ENCODE results near the gene RHBG. TPM values are rescaled to one million over a fixed set of nuclear protein-coding genes. Genes with fewer than 3 reads are reported as not detected.
A peak's percentile ranks its signal among the peaks of the same experiment; 100 is the strongest.

Gene RHBG
- total RNA-seq, 1 experiment from 2014 or later: 1.5 TPM

GRCh38 chr1:156356875-156357534 is 12.0 kb upstream of the RHBG start:
- Histone ChIP-seq H3K18ac (ENCODE audit: insufficient read length, low read depth, low read length) (no peak overlapping the region), H3K4me2 (ENCODE audit: insufficient read depth, insufficient read length, low read length) (peak overlapping the region; percentile 57), H3K9me3 (ENCODE audit: control insufficient read depth, low read depth, low read length) (no peaks in the 10 kb centered on the region), H3K23ac (ENCODE audit: insufficient read length, low read depth, low read length) (no peak overlapping the region), H2AK5ac (ENCODE audit: insufficient read length, low read length) (no peak overlapping the region), H3K79me2 (ENCODE audit: insufficient read depth, low read length) (no peaks in the 10 kb centered on the region), H3K4ac (ENCODE audit: low read depth, low read length) (no peak overlapping the region), H3K23me2 (ENCODE audit: insufficient read length, low read depth, low read length, poor library complexity, severe bottlenecking) (no peaks in the 10 kb centered on the region), H4K20me1 (ENCODE audit: control insufficient read depth, insufficient read depth, insufficient read length) (no peaks in the 10 kb centered on the region), H3K4me1 (ENCODE audit: insufficient read depth, low read length) (no peaks in the 10 kb centered on the region), H4K91ac (ENCODE audit: insufficient read length, low read depth, low read length) (no peak overlapping the region), H4K5ac (ENCODE audit: insufficient read length, low read depth, low read length) (no peak overlapping the region), H3K14ac (ENCODE audit: insufficient read depth, low read length) (no peak overlapping the region), H4K8ac (replicated peaks; ENCODE audit: insufficient read length, low read depth, low read length) (no peak overlapping the region), H3K56ac (ENCODE audit: insufficient read length, low read depth, low read length) (no peak overlapping the region), H3K79me1 (ENCODE audit: insufficient read depth, low read depth, low read length, poor library complexity, severe bottlenecking) (no peaks in the 10 kb centered on the region), H2BK120ac (ENCODE audit: low read depth, low read length, poor library complexity, severe bottlenecking) (no peak overlapping the region), H2BK20ac (ENCODE audit: low read depth, low read length, poor library complexity, severe bottlenecking) (no peak overlapping the region), H3K9ac (ENCODE audit: extremely low read depth, insufficient read length, low read length) (no peak overlapping the region), H3K27me3 (ENCODE audit: insufficient read depth, low read length) (no peaks in the 10 kb centered on the region), H3K27ac (ENCODE audit: insufficient read length, low read depth, low read length) (no peak overlapping the region), H2BK5ac (ENCODE audit: insufficient read length, low read length) (no peak overlapping the region), H3T11ph (ENCODE audit: low read length) (no peak overlapping the region), H2BK15ac (ENCODE audit: low read depth, low read length) (no peak overlapping the region), H2AFZ (ENCODE audit: low read length) (no peak overlapping the region), H2BK12ac (ENCODE audit: insufficient read length, low read depth, low read length) (no peak overlapping the region)
- peak overlapping the region; percentile 63 to 77 for H3K4me3 Mint-ChIP-seq
- H3K27ac Mint-ChIP-seq: peak overlapping the region in 1 of 3 experiments; percentile 26; a peak in 1 of 7 replicates
- no CpG with 5 or more reads among the region's 22 CpGs for WGBS (ENCODE audit: extremely low coverage, insufficient read length, low lambda C conversion rate)
- H3K9me3 Mint-ChIP-seq: peaks cover 0 to 3% of the 10 kb centered on the region in 2 experiments; a peak in 2 of 5 replicates
- H3K4me1 Mint-ChIP-seq: peaks cover 9 to 13% of the 10 kb centered on the region in 2 experiments
- H3K27me3 Mint-ChIP-seq (ENCODE audit: low read depth): peaks cover 19% of the 10 kb centered on the region
- peak; percentile 99 for TF ChIP-seq CTCF (conservative IDR thresholded peaks at IDR 0.05)
- DNase-seq: peak; percentile 96
- no peaks in the 10 kb centered on the region for H3K36me3 Mint-ChIP-seq (ENCODE audit: insufficient read depth in 1 of 3, low read depth in 3 of 3)
